Measurements from ENCODE around the gene FADS2.

Gene FADS2

GRCh38 chr11:61891331-61892084 lies 63.4 kb downstream of the FADS2 start, which contains the start of gene FADS3:
TSS of gene FADS3 (minus strand) at chr11:61891545. CDS start at chr11:61891381, 164 bp downstream.
- DNase-seq, result peak; percentile 81

DNA sequence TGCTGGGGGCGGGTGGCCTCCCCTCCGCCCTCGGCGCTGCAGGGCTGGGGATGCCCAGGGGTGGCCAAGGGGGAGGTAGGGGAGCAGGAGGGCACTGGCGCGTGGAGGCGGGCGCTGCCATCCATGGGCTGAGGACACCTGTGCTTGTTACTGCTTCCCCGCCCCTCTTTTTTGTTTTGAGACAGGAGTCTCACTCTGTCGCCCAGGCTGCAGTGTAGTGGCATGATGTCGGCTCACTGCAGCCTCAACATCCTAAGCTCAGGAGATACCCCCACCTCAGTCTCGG lies 63.9 kb downstream of the FADS2 start:
- no peak for DNase-seq

DNA sequence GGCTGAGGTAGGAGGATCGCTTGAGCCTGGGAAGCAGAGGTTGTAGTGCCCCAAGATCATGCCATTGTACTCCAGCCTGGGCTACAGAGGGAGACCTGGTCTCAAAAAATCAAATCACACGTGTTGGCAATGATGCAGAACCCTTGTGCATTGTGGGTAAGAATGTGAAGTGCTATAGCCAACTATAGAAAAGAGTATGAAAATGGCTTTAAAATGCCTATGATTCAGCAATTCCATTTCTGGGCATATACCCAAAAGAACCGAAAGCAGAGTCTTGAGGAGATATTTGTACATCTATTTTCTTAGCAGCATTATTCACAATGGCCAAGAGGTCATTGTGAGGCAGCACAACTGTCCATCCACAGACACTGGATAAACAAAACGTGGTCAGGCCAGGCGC lies 65.9 kb downstream of the FADS2 start:
- DNase-seq, result no peak

GRCh38 chr11:61895046-61895717 lies 67.1 kb downstream of the FADS2 start:
- no peak for DNase-seq

DNA sequence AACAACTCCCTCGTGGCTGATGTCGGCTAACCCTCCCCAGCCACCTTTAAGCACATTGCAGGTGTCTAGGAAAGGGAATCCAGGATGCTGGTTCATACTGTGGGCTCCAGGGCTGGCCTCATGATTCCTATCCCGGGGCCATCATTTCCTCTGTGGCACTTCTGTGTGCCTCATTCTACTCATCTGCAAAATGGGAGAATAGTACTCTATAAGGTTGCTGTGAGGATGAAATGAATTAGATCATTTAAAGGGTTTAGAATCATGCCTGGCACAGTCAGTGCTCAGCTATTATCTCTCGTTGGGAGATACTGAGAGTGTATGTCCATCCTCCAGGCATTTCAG lies 67.6 kb downstream of the FADS2 start:
- DNase-seq, result no peak

- DNase-seq, result no peak
Observed at GRCh38 chr11:61896665-61897386, 68.7 kb downstream of the FADS2 start.

GRCh38 chr11:61897387-61898246 lies 69.5 kb downstream of the FADS2 start:
- peak; percentile 80 for DNase-seq

DNA sequence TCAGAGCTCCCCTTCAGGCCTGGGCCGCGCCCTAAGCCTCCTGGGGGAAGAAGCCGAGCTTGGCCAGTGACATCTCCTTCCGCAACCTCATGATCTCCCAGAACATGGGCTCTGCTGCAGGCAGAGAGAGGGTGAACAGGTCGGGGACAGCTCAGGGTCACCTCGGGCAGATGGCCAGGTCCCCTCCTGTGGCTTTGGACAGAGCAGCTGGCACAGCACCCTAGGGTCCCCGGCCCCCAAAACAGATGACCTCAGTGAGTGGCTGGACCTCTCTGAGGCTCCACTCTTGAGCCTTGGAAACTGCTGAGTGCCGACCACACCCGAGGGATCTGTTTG lies 70.1 kb downstream of the FADS2 start:
- no peak for DNase-seq

DNA sequence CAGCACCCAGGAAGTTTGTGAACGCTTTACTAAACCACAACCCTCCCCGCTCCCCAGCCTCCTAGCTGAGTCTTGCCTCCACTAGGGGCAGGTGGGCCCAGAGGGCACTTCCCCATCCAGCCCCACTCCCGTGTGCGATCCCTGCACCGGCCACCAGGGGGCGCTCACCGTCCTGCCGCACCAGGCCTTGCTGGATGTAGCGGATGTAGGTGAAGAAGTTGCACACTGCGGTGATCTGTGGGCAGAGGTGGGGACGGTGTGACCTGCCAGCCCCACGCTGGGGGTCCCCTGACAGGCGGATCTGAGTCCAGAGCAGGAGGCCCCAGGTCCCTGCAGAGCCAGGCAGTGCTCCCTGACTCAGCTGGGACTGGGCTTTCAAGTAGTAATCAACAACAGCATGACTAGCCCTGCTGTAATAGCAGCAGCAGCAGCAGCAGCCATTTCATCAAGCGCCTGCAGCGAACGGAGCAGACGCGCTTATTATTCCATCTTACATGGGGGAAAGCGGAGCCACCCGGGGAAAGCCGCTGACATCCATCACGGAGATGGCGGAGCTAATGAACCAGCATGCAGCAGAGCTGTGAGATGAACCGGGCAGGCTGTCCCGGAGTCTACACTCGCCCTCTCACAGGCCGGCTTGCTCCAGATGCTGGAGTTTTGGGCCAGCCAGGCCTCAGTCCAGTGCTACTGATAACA lies 71.2 kb downstream of the FADS2 start:
- DNase-seq, result peak; percentile 93

DNA sequence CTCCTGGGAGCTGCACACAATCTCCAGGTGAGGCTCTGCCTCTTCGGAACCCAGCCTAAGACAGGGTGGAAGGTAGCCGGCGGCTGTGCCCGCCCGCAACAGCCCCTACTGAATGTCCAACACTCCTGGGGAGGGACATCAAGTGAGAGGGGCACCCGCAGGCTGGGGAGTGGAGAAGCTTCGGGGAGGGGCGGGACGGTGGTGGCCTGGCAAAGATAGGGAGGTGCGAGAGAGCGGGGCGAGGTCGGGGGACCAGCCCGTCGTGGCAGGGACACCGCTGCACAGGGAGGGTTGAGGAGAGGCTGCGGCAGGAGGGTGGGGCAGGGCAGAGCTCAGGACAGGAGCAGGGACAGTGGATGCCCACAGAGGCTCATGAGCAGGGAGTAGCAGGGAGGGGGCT lies 72.2 kb downstream of the FADS2 start:
- no peak for DNase-seq

- no peak for DNase-seq
Observed at GRCh38 chr11:61901397-61901796, 73.3 kb downstream of the FADS2 start.

- DNase-seq, result no peak
Observed at GRCh38 chr11:61902313-61902712, 74.2 kb downstream of the FADS2 start.

DNA sequence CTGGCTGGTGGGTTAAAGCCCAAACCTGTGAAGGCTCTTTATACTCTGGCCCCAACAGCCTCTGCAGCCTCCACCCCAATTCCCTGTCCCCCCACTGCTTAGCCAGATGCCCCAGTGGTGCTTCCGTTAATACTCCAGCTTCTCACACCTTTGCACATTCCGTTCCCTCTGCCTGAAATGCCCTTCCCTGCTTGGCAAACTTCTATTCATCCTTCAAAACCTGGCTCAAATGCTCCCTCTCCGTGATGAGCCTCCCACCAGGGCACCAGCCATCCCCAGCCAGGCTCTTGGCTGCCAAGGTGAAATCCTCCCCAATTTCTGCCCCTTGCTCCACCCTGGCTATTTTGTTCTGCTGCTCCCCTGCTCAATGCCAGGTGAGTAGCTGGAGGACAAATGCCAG lies 75.7 kb downstream of the FADS2 start:
- DNase-seq, result no peak

GRCh38 chr11:61904539-61905048 lies 76.5 kb downstream of the FADS2 start:
- DNase-seq, result no peak

- no peak for DNase-seq
Observed at GRCh38 chr11:61905067-61905696, 77.1 kb downstream of the FADS2 start.

GRCh38 chr11:61905801-61906521 lies 77.9 kb downstream of the FADS2 start:
- no peak for DNase-seq

DNA sequence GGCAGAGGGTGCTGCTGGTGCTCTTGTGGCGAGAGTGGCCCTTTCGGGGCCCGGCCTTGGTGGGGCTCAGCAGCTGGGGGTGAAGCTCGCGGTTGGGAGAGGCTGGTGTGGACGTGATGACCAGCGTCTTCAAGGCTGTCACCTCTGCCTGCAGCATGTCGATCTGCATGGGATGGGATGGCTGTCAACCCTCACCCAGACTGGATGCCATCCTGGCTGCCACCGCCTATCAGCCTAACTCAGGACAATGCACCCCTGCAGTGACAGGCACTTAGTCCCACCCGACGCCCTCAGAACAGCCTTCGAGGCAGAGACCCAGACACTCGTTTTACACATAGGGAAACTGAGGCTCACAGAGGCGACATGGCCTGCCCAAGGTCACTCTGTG lies 78.4 kb downstream of the FADS2 start:
- DNase-seq, result no peak

DNA sequence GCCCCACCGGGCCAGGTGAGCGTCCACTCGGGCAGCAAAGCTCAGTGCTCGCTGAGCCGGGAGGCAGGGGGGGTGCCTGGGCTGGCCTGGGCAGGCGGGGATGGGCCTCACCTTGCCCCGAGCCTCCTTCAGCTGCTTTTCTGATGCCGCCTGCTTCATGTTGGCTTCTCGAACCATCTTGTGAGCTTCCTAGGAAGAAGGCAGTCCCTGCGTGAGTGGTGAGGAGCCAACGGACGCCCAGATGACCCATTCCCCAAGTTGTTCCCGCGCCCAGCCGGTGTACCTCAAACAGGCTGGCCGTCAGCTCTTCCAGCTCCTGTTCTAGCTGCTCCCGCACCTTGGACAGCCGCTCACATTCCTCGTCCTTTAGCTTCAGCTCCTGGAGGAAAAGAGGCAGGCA lies 79.2 kb downstream of the FADS2 start:
- DNase-seq, result no peak

- DNase-seq, result no peak
Observed at GRCh38 chr11:61907871-61908729, 80.0 kb downstream of the FADS2 start.

DNA sequence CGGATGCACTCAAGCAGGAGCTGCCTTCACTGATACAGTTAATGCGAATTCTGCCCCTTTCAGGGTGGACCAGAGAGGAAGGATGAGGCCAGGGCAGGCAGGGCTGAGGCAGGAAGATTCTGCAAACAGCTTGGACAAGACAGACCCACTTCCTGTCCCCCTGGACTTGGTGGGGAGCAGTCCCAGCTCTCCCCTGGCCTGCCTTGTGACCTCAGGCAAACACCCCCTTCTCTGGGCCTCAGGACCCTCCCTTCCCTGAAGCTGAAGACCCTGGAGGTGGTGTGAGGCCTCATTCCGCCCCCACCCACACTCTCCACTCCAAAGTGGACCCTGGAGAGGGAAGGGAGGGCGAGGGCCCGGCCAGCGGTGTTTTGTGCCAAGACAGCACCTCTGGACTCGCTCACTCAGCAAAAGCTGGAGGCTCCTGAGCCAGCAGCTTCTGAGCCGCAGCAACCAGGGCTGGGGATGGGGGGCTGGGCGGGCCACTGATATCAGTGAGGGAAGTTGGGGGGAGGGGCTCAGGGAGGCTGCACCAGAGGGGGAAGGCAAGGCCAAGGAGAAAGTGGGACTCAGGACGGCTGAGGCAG lies 80.7 kb downstream of the FADS2 start:
- no peak for DNase-seq
